Endodermal cell (in vitro differentiated cells): ENCODE measurements around the gene TMTC2. TPM values are rescaled to one million over a fixed set of nuclear protein-coding genes. Genes with fewer than 3 reads are reported as not detected.
A peak's percentile ranks its signal among the peaks of the same experiment; 100 is the strongest.

Source experiments
- DNase-seq: peaks from one replicate; pipeline ENCODE4 v3.0.0-alpha.2; 2017
- H3K27ac ChIP-seq: 2 replicates; pipeline ENCODE4 v1.5.1; 2013; ENCODE audit warnings: mild to moderate bottlenecking, low read depth, low read length, moderate library complexity
- H3K27me3 ChIP-seq: 2 replicates; pipeline ENCODE4 v1.6.1; 2013; ENCODE audit warnings: mild to moderate bottlenecking, low read length, moderate library complexity; ENCODE audit not compliant: insufficient read depth, control insufficient read depth, poor library complexity, severe bottlenecking
- H3K36me3 ChIP-seq: 2 replicates; pipeline ENCODE4 v1.7.0; 2013; ENCODE audit warnings: mild to moderate bottlenecking, low read length, moderate library complexity; ENCODE audit not compliant: control insufficient read depth, insufficient read depth
- H3K4me1 ChIP-seq: one replicate; pipeline ENCODE4 v1.7.0; 2013; ENCODE audit warnings: low read length; ENCODE audit not compliant: control insufficient read depth, insufficient read depth
- H3K4me3 ChIP-seq: 2 replicates; pipeline ENCODE4 v1.5.1; 2013; ENCODE audit warnings: mild to moderate bottlenecking, low read length, moderate library complexity
- H3K9ac ChIP-seq: 2 replicates; pipeline ENCODE4 v1.6.1; 2013; ENCODE audit warnings: mild to moderate bottlenecking, low read length, moderate library complexity; ENCODE audit not compliant: poor library complexity, severe bottlenecking; ENCODE audit errors: extremely low read depth
- H3K9me3 ChIP-seq: 2 replicates; pipeline ENCODE4 v1.6.1; 2013; ENCODE audit warnings: mild to moderate bottlenecking, low read length, moderate library complexity; ENCODE audit not compliant: control insufficient read depth
- H3K27ac Mint-ChIP-seq: 2 replicates; pipeline ENCODE4 v1.8.0; 2020; ENCODE audit warnings: mixed read lengths
- H3K27me3 Mint-ChIP-seq: 2 replicates; pipeline ENCODE4 v1.8.0; 2021; ENCODE audit warnings: mild to moderate bottlenecking, mixed read lengths; ENCODE audit not compliant: insufficient read depth
- H3K36me3 Mint-ChIP-seq: 2 replicates; pipeline ENCODE4 v1.8.0; 2020; ENCODE audit warnings: low read depth, mixed read lengths
- H3K4me1 Mint-ChIP-seq: 2 replicates; pipeline ENCODE4 v1.8.0; 2020; ENCODE audit warnings: mixed read lengths
- H3K4me3 Mint-ChIP-seq: 2 replicates; pipeline ENCODE4 v1.8.0; 2020; ENCODE audit warnings: mild to moderate bottlenecking, moderate library complexity, mixed read lengths
- H3K9me3 Mint-ChIP-seq: 2 replicates; pipeline ENCODE4 v1.8.0; 2020; ENCODE audit warnings: mild to moderate bottlenecking, mixed read lengths
- WGBS, 2 experiments: methylation state at CpG; one replicate each; pipeline versions ENCODE4 v1.1.5 to v1.1.7; 2013; ENCODE audit warnings: missing lambda C conversion rate in 2 of 2, mixed read lengths in 1 of 2; ENCODE audit not compliant: insufficient coverage in 1 of 2, insufficient read length in 1 of 2; 5-methylcytosine and 5-hydroxymethylcytosine counted together
- total RNA-seq, 2 donors: library from RNA; stranded (reverse); fragmentation: NEBNext Ultra II Directional in 1 of 2; extraction: Animal tissue kit (Norgen Biotek cat#: 25700) in 1 of 2; gene quantifications; 2 replicates in 1 of 2; 3 replicates in 1 of 2; pipeline ENCODE4 v1.2.1, GENCODE V29; 2021
- TF ChIP-seq, protein P1 (sequence below): fragments of 200-600 bp; sonication (generic); conservative IDR thresholded peaks from 2 replicates; pipeline ENCODE4 v1.5.0; 2021; ENCODE audit warnings: antibody characterized with exemption, mild to moderate bottlenecking

TMTC2 gene
- total RNA-seq, 2 donors from 2014 or later, result 7.2 to 10.8 TPM

DNA sequence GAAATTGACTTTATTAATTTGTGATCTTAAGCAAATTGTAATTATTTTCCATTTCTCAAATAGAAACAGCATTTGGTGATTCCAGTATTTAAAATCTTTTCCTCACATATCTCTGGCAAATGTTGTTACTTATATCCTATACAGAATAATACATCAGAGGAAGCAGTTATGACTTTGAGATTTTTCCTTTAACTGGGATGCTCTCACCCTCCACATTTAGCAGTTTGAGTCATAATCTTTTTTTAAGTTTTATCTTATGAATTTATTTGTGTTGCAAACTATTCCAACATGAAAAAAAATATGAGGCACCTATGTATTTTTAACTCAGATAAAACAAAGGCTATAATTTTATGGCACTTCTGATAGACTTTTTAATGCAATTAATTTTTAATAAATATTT lies 311.8 kb downstream of the TMTC2 start:
- H3K36me3 Mint-ChIP-seq, result peaks cover 29% of the 10 kb centered on the region
- H3K27ac Mint-ChIP-seq, result no peak overlapping the region
- no peaks in the 10 kb centered on the region for H3K36me3 ChIP-seq
- no peak overlapping the region for H3K27ac ChIP-seq
- peaks cover 24% of the 10 kb centered on the region for H3K9me3 Mint-ChIP-seq
- no peaks in the 10 kb centered on the region for H3K4me1 ChIP-seq
- H3K4me3 ChIP-seq, result no peak overlapping the region
- no peaks in the 10 kb centered on the region for H3K27me3 Mint-ChIP-seq
- H3K27me3 ChIP-seq, result no peaks in the 10 kb centered on the region
- TF ChIP-seq, protein P1, sequence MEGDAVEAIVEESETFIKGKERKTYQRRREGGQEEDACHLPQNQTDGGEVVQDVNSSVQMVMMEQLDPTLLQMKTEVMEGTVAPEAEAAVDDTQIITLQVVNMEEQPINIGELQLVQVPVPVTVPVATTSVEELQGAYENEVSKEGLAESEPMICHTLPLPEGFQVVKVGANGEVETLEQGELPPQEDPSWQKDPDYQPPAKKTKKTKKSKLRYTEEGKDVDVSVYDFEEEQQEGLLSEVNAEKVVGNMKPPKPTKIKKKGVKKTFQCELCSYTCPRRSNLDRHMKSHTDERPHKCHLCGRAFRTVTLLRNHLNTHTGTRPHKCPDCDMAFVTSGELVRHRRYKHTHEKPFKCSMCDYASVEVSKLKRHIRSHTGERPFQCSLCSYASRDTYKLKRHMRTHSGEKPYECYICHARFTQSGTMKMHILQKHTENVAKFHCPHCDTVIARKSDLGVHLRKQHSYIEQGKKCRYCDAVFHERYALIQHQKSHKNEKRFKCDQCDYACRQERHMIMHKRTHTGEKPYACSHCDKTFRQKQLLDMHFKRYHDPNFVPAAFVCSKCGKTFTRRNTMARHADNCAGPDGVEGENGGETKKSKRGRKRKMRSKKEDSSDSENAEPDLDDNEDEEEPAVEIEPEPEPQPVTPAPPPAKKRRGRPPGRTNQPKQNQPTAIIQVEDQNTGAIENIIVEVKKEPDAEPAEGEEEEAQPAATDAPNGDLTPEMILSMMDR, result no peak
- peaks cover 11% of the 10 kb centered on the region for H3K4me1 Mint-ChIP-seq
- no peak overlapping the region for H3K4me3 Mint-ChIP-seq
- H3K9me3 ChIP-seq, result peaks cover 32% of the 10 kb centered on the region
- no peak overlapping the region for H3K9ac ChIP-seq
- DNase-seq, result no peak

DNA sequence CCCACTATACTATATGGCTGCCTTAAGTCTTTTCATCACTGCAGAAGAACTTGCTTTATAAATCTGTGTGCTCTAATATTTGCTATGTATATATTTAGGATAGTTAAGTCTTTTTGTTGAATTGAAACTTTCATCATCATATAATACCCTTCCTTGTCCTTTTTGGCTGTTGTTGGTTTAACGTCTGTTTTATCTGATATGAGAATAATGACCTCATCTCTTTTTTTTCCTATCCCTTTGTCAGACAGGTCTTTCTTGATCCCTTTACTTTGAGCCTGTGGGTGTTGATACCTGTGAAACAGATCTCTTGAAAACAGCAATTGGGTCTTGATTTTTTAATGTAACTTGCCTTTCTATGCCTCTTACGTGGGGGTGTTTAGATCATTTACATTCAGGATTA lies 316.3 kb downstream of the TMTC2 start:
- H3K36me3 Mint-ChIP-seq, result peaks cover 50% of the 10 kb centered on the region
- Histone ChIP-seq H3K4me3 (no peak overlapping the region), H3K9ac (no peak overlapping the region), H3K36me3 (no peaks in the 10 kb centered on the region), H3K4me1 (no peaks in the 10 kb centered on the region), H3K27ac (no peak overlapping the region), H3K27me3 (no peaks in the 10 kb centered on the region), H3K9me3 (peaks cover 51% of the 10 kb centered on the region)
- H3K9me3 Mint-ChIP-seq, result peaks cover 41% of the 10 kb centered on the region
- peaks cover 19% of the 10 kb centered on the region for H3K4me1 Mint-ChIP-seq
- DNase-seq, result no peak
- 88% methylated on average over 1 of the region's 2 CpGs; no CpG with 5 or more reads in 1 of the 2 experiments for WGBS, 2 experiments
- peak overlapping the region; percentile 13 for H3K27ac Mint-ChIP-seq
- H3K4me3 Mint-ChIP-seq, result no peak overlapping the region
- no peaks in the 10 kb centered on the region for H3K27me3 Mint-ChIP-seq
- TF ChIP-seq, protein P1, result no peak

DNA sequence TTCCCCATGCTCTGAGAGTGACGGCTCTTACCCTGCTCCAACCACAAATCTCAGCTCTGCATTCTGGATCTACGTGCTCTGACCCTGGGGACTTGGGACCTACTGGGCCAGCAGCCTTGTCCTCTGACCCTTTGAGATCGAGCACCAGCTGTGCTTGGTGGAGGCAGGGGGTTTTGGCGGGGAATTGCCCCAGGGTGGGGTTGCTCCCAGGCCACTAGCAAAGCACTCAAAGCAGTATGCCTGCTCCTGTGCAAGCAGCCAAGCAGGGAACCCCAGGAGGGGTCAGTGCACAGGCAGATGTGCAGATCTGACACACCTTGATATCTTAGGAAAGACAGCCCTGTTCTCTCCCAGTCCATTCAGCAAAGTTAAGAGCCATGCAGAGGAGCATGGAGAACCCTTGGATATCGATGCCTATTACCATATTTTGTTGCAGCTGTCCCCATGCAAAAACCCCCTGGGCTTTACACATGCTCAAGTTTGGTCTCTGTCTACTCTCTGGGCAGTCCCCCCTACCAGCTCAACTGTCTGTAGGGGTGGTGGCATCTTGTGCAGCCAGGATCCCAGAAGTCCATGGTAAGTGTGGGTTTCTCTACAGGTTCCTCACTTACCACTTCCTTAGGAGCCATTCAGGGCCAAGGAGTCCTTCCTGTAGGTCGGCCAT lies 319.0 kb downstream of the TMTC2 start:
- Mint-ChIP-seq H3K27me3 (no peaks in the 10 kb centered on the region), H3K4me1 (peaks cover 19% of the 10 kb centered on the region), H3K9me3 (peaks cover 49% of the 10 kb centered on the region), H3K27ac (no peak overlapping the region), H3K36me3 (peaks cover 60% of the 10 kb centered on the region), H3K4me3 (no peak overlapping the region)
- WGBS, 2 experiments, result 93 to 100% methylated on average over 2 to 6 of the region's 6 CpGs
- H3K4me3 ChIP-seq, result no peak overlapping the region
- DNase-seq, result no peak
- no peak overlapping the region for H3K27ac ChIP-seq
- TF ChIP-seq, protein P1, result no peak
- H3K4me1 ChIP-seq, result no peaks in the 10 kb centered on the region
- H3K36me3 ChIP-seq, result no peaks in the 10 kb centered on the region
- peaks cover 56% of the 10 kb centered on the region for H3K9me3 ChIP-seq
- no peaks in the 10 kb centered on the region for H3K27me3 ChIP-seq
- no peak overlapping the region for H3K9ac ChIP-seq
